ENCODE data around the gene DNAJB6.

GRCh38 chr7:157466867-157467261, 130.1 kb downstream of the DNAJB6 start:
- TF ChIP-seq, protein P1, sequence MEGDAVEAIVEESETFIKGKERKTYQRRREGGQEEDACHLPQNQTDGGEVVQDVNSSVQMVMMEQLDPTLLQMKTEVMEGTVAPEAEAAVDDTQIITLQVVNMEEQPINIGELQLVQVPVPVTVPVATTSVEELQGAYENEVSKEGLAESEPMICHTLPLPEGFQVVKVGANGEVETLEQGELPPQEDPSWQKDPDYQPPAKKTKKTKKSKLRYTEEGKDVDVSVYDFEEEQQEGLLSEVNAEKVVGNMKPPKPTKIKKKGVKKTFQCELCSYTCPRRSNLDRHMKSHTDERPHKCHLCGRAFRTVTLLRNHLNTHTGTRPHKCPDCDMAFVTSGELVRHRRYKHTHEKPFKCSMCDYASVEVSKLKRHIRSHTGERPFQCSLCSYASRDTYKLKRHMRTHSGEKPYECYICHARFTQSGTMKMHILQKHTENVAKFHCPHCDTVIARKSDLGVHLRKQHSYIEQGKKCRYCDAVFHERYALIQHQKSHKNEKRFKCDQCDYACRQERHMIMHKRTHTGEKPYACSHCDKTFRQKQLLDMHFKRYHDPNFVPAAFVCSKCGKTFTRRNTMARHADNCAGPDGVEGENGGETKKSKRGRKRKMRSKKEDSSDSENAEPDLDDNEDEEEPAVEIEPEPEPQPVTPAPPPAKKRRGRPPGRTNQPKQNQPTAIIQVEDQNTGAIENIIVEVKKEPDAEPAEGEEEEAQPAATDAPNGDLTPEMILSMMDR (IDR thresholded peaks at IDR 0.05) = peak; percentile 48
- no peak for TF ChIP-seq EZH2phosphoT487 (IDR thresholded peaks at IDR 0.05)

All from neural progenitor cell (in vitro differentiated cells).